Measurements from ENCODE around the gene KRT5.

- TF ChIP-seq CTCF (conservative IDR thresholded peaks at IDR 0.05; ENCODE audit: low read length): no peak
- TF ChIP-seq EZH2phosphoT487 (IDR thresholded peaks at IDR 0.05; ENCODE audit: borderline replicate concordance, low read depth, low read length): no peak
Observed at GRCh38 chr12:52469853-52470252, 50.3 kb downstream of the KRT5 start.
